Activated T-cell treated with anti-CD3 and anti-CD28 coated beads for 48 hours (primary cell): ENCODE measurements around the gene PTPN1.
"Not testable (repeated sequence)": the region's sequence is repeated elsewhere in the genome, so short reads cannot be mapped to it uniquely, and the experiment has no call there.

Experiments
- DNase-seq: peaks from one replicate; pipeline ENCODE4 v3.0.0-alpha.2; 2020; ENCODE audit warnings: low read depth

PTPN1 gene

GRCh38 chr20:50591233-50591852 is 81.2 kb downstream of the PTPN1 start:
- no peak for DNase-seq

- no peak for DNase-seq
These were observed 82.3 kb downstream of the PTPN1 start for GRCh38 chr20:50592282-50593004.

GRCh38 chr20:50593005-50593335 is 82.8 kb downstream of the PTPN1 start:
- DNase-seq = no peak

- DNase-seq = no peak
These were observed 84.0 kb downstream of the PTPN1 start for GRCh38 chr20:50594231-50594590.

- DNase-seq = no peak
These were observed 84.6 kb downstream of the PTPN1 start for GRCh38 chr20:50594591-50595432.

GRCh38 chr20:50595433-50595895 is 85.3 kb downstream of the PTPN1 start:
- DNase-seq = no peak

- DNase-seq = no peak
These were observed 86.0 kb downstream of the PTPN1 start for GRCh38 chr20:50595988-50596693.

- no peak for DNase-seq
These were observed 86.5 kb downstream of the PTPN1 start for GRCh38 chr20:50596694-50597021.

- DNase-seq = no peak
These were observed 87.3 kb downstream of the PTPN1 start for GRCh38 chr20:50597406-50597969.

- no peak for DNase-seq
These were observed 87.9 kb downstream of the PTPN1 start for GRCh38 chr20:50598074-50598473.

- not testable (repeated sequence) for DNase-seq
These were observed 88.6 kb downstream of the PTPN1 start for GRCh38 chr20:50598768-50599167.

- no peak for DNase-seq
These were observed 90.2 kb downstream of the PTPN1 start for GRCh38 chr20:50600281-50600895.

- no peak for DNase-seq
These were observed 91.6 kb downstream of the PTPN1 start for GRCh38 chr20:50601511-50602431.

GRCh38 chr20:50602432-50603088 is 92.4 kb downstream of the PTPN1 start:
- no peak for DNase-seq

- DNase-seq = no peak
These were observed 94.3 kb downstream of the PTPN1 start for GRCh38 chr20:50604451-50604850.

- DNase-seq = no peak
These were observed 95.0 kb downstream of the PTPN1 start for GRCh38 chr20:50605136-50605535.

- no peak for DNase-seq
These were observed 97.3 kb downstream of the PTPN1 start for GRCh38 chr20:50607436-50607835.

GRCh38 chr20:50607850-50608749 is 97.9 kb downstream of the PTPN1 start:
- no peak for DNase-seq

- no peak for DNase-seq
These were observed 98.5 kb downstream of the PTPN1 start for GRCh38 chr20:50608750-50609104.
